HG03565 (cell line): ENCODE data around the gene TMC6.
A peak's percentile ranks its signal among the peaks of the same experiment; 100 is the strongest.
"Not testable (repeated sequence)": the region's sequence is repeated elsewhere in the genome, so short reads cannot be mapped to it uniquely, and the experiment has no call there.

ENCODE experiments used
- ATAC-seq: cut with Tn5 transposase; IDR thresholded peaks from one replicate; pipeline ENCODE4 v1.9.1; 2021; ENCODE audit warnings: mild to moderate bottlenecking, moderate library complexity; ENCODE audit not compliant: unreplicated experiment

The TMC6 gene, protein sequence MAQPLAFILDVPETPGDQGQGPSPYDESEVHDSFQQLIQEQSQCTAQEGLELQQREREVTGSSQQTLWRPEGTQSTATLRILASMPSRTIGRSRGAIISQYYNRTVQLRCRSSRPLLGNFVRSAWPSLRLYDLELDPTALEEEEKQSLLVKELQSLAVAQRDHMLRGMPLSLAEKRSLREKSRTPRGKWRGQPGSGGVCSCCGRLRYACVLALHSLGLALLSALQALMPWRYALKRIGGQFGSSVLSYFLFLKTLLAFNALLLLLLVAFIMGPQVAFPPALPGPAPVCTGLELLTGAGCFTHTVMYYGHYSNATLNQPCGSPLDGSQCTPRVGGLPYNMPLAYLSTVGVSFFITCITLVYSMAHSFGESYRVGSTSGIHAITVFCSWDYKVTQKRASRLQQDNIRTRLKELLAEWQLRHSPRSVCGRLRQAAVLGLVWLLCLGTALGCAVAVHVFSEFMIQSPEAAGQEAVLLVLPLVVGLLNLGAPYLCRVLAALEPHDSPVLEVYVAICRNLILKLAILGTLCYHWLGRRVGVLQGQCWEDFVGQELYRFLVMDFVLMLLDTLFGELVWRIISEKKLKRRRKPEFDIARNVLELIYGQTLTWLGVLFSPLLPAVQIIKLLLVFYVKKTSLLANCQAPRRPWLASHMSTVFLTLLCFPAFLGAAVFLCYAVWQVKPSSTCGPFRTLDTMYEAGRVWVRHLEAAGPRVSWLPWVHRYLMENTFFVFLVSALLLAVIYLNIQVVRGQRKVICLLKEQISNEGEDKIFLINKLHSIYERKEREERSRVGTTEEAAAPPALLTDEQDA

GRCh38 chr17:78128551-78129350 is at the start of gene TMC6:
Gene TMC6 (minus strand): TSS chr17:78128755. CDS start chr17:78126832, 1,923 bp downstream.
- no peak for ATAC-seq

DNA sequence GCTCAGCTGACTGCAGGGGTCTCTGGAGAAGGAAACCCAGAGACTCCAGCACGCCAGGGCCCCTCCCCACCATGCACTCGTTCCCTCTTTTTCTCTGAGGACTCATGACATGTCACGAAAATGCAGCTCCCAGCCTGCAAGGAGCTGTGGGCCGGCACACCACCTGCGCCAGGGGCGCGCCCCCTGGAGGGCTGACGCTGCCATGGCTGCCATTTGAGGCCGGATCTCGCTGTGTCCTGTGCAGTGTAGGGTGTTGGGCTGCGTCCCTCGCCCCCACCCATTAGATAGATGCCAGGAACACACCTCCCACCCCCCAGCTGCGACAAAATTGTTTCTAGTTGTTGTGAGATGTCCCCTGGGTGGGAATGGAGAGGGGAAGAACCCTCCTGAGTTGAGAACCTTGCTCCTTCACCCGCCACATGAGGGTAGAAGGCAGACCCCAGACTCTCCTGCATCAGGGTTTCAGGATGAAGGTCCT is 48.0 kb upstream of the TMC6 start:
- no peak for ATAC-seq

DNA sequence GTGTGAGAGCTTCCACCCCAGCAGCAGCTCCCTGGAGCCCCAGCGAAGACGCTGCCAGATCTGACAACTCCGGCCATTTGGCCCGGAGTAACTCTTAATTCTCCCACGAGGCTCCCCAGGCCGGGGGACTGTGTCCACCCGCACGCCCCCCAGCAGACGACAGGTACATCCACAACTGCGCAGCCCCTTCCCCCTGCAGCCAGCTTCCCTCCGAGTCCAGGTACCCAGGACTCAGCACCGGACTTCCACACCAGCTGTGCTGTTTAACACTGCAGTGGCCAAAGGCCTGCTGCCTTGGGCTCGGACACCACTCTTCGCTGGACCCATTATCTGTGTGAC is 47.1 kb upstream of the TMC6 start:
- no peak for ATAC-seq

- ATAC-seq: no peak
Measured at GRCh38 chr17:78174870-78175642, 46.5 kb upstream of the TMC6 start.

DNA sequence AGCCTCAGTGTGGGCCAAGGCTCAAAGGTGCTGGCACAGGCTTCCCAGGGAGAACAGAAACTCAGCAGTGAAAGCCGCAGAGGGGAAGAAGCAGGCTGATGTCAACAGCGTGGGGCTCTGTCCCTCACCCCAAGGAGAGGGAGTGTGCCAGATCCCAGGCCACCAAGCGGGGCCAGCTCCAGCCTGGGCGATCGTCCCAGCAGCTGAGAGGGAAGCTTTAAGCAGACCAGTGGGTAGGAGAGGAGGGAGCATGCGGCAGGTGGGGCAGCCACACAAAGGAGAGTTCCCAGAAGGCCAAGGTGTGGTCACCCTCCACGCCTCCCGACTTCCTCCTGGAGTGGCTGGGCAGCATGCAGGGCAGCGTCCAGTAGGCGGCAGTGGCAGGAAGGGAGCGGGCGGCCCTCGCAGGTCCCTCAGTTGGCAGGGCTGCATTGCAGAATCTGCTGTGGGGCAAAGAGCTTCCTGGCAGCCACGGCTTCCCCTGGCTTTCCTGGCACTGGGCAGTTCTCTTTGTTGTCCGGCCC is 45.9 kb upstream of the TMC6 start:
- ATAC-seq: no peak

- ATAC-seq: no peak
Measured at GRCh38 chr17:78173097-78173715, 44.7 kb upstream of the TMC6 start.

DNA sequence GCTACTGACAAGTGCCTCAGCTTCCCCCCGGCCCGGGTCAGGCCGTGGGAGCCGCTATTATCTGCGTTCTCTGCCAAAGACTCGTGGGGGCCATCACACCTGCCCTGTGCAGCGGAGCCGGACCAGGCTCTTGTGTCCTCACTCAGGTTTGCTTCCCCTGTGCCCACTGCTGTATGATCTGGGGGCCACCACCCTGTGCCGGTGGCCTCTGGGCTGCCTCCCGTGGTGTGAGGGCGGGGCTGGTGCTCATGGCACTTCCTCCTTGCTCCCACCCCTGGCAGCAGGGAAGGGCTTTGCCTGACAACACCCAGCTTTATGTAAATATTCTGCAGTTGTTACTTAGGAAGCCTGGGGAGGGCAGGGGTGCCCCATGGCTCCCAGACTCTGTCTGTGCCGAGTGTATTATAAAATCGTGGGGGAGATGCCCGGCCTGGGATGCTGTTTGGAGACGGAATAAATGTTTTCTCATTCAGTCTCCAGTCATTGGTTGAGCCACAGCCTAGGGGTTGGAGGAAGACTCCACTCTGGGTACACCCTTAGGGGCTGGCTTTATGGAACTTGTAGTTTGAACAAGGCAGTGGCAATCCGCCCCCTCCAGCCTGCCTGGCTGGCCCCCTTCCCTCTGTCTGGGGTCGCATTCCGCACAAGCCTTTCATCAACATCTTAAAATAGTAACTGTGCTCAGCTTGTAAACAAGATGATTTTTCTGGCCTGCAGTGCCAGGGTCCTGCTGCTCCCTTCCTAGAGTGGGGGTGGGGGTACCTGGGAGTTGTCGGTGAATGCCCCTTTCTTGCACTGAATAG is 43.9 kb upstream of the TMC6 start:
- ATAC-seq: no peak

- not testable (repeated sequence) for ATAC-seq
Measured at GRCh38 chr17:78171591-78172248, 43.2 kb upstream of the TMC6 start.

GRCh38 chr17:78170692-78171590 is 42.4 kb upstream of the TMC6 start:
- ATAC-seq: no peak

DNA sequence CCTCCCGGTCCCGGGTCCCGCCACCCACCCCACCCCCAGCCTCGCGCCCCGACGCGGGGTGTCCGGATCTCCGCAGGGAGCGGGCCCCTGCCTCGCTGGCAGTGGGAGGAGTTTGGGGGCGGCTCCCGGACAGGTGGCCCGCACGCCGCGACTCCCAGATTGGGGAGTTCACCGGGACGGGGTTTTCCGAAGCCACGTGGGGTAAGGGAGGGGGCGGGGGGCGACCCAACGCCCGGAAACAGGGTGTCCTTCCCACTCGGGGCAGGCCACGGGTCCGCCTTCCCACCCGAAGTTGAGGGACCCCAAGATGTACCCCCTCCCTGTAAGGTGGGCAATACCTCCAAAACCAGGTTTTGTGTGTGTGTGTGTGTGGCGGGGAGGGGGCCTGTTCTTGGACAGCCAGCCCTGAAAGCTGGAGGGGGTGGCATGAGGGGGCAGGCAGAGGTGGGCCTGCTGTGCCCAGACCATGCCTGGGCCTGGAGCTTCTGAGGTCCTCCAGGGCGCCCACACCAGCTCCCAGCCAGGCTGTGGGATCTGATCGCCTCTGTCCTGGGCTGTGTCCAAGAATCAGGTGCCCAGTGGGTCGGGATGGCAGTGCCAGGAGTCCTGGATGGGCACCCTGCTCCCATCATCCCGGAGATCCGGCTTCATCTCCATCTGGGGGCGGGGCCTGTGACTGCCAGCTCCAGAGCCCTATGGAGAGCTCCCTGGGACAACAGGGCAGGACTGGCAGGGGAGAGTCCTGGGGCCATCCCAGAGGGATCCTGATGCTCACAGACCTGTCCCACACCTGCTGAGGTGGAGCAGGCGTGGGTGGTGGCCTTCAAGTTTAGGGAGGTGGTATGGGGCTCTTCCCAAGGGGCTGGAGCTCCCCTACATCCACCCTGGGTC is 40.6 kb upstream of the TMC6 start:
- ATAC-seq: no peak

DNA sequence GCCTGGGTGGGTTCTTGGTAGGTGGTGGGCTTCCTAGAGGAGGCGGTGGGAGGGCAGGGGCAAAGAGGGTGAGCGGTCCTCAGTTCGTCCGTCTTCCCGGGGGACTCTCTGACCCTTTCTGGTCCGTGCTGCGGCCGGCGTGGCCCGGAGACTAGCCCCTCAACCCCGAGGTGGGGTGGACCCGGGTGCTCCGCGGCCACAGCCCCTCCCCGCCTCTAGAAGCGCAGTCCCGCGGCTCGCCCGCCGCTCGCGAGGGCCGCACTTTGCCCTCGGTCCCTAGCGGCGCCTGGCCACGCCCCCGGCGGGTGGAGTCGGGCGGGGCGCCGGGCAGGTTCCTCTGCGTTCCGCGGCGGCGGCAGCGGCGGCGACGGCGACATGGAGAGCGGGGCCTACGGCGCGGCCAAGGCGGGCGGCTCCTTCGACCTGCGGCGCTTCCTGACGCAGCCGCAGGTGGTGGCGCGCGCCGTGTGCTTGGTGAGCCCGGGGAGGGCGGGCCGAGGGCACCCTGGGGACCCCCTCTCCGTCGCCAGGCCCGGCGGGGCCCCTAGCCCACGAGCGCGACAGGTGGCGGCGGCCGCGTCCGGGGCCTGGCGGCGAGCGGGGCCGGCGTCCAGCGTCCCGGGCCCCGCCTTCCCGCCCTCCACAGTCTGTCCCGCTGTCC is 39.8 kb upstream of the TMC6 start, which contains the start of gene SYNGR2:
TSS of gene SYNGR2 (plus strand) at position 340 of the 661 bp plus-strand sequence. CDS start at position 376, 36 bp downstream.
- ATAC-seq: peak; percentile 37

DNA sequence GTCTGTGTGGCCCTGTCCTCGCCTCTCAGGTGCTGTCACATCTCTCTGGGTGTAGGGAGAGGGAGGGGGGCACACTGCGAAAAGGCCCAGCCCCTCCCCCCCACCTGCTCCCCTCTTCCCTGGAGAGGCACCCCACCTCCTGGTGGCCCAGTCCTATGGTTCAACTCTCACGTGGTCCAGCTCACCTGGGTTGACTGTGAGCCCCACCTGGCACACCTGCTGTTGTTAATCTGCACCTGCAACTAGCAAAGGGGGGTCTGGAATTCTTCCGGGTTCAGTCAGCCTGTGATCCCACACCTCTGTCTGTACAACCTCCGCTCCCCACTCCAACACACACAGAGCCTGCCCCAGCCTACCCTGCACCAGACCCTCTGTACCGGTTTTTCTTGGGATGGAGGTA is 37.9 kb upstream of the TMC6 start:
- ATAC-seq: no peak

DNA sequence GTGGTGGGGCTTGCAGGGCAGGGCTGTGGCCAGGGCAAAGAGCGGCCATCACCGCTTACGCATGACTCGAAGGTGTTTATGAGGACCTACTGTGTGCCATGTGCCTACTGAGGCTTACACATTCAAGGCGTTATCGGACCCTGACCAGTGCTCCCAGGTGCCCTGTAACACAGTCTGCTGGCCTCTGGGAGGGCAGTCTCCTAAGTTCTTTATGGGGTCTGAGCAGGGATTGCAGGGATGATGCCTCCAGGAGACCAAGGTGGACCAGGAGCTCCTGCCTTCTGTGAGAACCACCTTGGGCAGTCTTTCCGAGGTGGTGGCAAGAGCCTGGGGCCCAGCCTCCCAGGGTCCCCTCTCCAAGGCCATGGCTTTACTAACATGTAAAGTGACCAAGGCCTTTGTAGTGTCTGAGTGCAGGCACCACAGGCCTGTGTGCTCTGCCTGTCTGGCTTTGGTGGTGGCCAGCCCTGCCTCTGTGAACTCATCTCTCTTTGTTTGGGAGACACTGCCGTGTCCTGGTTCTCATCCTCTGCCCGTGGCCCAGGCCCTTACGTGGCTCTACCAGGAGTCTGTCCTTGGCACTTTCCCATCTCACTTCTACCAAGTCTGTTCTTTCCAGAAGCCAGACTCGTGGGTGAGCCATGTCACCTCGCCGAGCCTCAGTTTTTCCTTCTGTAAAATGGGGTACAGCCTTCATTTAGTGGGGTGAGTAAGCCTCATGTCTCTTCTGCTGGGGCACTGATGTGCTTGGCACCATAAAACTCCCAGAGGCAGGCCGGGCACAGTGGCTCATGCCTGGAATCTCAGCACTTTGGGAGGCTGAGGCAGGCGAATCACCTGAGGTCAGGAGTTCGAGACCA is 36.4 kb upstream of the TMC6 start:
- ATAC-seq: no peak

- no peak for ATAC-seq
Measured at GRCh38 chr17:78163881-78164747, 35.6 kb upstream of the TMC6 start.
